HG02678 (cell line): ENCODE results near the gene SCAMP4.

Source experiments
- ATAC-seq: cut with Tn5 transposase; IDR thresholded peaks from one replicate; pipeline ENCODE4 v1.9.1; 2021; ENCODE audit warnings: mild to moderate bottlenecking, moderate library complexity; ENCODE audit not compliant: unreplicated experiment

Gene SCAMP4

DNA sequence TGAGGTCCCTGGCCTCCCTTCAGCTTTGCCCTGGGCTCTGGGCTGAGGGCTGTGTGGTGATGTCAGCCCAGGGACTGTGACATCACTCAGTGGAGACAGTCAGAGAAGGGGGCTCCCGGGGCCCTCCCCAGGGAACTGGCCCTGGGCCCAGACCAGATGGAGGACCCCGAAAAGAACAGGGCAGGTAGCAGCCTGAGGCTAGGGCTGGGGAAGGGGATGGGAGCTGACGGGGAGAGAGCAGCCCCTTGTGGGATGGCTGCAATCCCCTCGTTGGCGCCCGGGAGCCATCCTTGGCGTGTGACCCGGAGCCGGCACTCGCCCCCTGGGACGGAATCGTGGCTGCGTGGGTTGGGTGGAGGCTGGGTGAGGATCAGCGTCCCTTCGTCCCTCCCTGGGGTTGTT is 49.3 kb downstream of the SCAMP4 start:
- no peak for ATAC-seq

DNA sequence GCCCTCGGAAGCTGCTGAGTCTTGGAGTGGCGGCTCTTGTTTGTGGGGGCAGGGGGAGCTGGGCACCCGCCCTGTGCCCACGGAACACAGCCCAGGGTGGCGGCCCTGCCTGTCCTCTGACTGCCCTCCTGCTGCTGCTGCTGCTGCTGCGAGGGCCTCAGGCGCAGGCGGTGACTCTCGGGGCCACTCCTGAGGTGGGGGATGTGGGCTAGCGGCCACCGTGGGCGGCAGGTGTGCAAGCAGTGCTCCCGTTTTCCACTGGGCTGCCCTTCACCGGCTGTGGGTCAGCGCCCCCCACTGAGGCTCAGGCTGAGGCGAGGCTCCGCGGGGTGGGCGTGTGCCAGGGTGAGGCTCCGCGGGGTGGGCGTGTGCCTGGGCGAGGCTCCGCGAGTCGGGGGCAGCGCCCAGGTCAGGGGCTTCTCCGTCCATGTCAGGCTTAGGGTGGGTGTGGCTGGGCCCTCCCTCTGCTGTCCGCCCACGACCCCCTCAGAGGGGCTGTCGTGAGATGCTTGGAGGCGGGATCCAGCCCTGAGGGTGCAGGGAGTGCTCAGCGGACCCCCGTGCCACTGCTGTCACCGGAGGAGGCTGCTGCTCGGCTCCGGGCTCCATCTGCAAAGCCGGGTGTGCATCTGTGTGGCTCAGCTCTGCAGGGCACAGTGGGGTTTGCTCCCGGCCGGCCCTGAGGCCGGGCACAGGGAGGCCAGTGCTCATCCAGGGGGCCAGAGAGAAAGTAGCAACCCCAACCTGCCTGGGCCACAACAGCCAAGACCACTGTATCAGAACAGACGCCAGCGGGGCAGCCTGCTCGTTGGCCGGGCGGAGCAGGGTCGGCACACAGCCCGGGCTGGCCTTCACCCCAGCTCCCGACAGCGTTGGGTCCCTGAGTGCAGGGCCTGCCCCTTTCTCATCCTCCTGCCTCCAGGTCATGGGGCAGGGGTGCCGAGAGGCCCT is 50.2 kb downstream of the SCAMP4 start:
- ATAC-seq = no peak

DNA sequence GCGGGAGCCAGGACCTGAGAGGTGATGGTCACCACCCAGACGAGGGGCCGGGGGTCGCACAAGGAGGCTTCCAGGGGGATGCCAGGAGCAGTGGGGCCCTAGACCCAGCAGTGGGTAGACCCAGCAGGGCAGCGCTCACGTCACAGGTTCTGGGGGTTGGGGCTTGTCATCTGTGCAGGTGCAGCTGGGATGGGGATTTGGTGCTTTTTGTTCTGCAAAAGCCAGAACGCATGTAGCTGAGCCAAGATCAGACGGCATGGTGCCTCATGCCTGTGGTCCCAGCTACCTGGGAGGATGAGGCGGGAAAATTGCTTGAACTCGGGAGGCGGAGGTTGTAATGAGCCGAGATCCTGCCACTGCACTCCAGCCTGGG is 50.9 kb downstream of the SCAMP4 start:
- ATAC-seq = no peak

DNA sequence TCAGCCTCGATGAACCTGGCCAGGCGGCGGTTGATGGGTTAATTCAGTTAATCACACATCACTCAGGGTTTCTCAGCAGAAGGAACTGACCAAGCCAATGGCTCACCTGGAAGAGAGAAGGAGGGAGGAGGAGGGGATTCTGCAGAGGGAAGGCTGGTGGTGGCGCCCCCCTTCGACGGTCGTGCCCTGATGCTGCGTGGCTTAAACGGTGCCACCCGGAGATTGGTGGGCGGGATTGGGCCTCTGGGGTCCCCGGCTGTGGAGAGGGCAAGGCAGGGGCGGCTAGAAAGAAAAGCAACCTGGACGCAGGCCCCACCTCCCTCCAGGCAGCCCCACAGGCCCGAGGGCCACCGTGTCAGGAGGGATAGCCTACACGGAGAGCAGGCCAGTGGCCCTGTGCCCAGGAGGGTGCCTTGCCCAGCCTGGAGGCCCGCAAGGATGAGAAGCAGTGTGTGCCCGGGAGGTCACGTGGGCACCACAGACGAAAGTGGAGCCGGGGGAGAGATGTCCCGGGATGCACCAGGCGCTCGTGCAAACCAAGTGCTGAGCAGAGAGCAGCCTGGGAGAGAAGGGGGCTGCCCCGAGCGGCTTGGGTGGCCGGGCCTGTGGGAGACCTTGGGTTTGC is 51.8 kb downstream of the SCAMP4 start:
- no peak for ATAC-seq

DNA sequence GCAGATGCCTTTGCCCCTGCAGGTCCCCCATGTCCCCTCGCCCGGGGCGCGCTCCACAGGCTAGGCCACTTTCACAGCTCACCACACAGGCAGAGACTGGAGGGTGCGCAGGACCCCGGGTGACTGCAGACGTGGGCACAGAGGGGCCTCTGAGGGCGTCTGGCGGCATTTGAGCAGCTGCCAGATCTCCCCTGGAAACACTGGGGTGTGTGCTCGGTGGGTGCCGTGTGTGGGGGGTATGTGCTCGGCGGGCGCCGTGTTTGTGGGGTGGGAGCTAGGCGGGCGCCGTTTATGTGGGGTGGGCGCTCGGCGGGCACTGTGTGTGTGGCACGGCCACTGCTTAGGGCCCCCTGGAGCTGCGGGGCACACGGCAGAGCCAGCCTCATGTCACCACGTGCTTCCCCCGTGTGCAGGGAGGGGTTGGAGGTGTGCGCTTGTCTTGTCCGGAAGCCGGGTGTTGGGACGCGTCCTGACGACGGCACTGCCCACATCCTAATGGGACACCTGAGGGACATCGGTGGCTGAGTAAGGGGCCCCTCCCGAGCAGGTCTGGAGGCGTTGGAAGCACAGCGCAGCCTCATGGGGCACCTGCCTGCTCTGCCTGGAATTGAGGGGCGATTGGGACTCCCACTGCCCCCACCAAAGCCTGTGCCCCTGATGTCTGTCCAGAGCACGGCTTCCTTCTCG is 52.5 kb downstream of the SCAMP4 start:
- no peak for ATAC-seq

DNA sequence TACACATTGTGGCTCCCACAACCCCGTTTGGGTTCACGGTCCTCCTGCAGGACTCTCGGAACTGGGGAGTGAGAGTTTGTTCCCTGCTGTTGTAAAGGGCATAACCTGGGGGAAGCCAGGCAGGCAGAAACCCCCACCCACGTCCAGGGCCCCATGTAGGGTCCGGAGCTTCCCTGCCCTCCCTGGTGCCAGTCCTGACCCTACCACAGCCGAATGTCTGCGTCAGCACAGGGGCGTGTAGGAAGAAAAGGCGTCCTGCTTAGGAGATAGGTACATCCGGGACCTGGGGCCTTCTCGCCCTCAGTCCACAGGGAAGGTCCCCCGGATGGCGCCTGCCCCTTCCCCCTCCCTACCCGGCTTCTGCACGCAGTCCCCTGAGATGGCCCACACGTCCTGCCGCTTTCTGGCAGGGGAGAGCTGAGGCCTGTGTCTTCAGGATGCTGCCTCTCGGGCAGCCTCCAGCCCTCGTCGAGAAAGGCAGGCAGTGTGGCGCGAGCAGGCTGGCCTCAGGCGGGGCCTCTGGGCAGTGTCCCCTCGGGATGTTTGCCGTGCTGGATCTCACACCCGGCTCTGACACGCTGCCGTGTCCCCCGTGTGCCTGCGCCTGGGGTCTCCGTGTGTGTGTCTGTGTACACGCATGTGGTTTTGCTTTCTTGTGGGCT is 54.9 kb downstream of the SCAMP4 start:
- ATAC-seq = no peak

DNA sequence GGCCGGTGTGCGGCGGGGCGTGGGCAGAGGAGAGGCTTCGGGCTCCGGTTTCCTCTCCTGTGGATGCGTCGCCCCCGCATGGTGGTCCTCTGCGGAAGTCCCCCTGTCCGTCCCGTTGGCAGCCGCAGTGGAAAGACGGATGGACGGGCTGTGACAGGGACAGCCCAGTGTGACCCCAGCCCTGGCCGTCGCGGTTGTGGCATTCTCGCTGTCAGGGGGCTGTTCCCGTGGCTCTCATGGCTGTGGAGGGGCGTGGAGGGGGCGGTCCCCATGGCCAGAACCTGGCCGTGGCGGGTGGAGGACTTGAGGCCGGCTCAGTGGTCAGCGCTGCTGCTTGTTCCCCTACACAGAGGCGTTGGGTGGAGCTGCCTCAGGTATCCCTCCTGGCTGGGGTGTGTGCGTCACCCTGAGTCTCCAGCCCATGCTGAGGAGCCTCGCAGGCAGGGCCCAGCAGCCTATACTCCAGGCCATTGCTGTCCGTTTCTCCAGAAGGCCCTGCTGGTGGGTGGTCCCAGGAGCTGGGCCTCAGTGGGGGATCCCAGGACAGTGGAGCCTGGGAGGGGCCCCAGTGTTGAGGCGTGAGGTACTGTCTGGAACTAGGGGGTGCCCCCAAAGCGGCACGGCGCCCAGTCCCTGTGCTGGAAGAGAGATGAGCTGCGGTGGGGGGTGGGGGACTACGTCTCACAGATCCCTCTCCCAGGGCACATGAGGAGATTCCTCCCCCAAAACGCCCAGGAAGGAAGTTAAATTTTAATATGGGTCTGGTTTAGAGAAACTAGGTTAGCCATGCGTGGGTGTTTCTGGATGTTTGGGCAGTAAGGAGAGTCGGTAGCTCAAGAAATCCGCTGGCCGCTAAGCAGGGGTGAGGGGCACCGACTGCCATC is 56.0 kb downstream of the SCAMP4 start:
- ATAC-seq = no peak

DNA sequence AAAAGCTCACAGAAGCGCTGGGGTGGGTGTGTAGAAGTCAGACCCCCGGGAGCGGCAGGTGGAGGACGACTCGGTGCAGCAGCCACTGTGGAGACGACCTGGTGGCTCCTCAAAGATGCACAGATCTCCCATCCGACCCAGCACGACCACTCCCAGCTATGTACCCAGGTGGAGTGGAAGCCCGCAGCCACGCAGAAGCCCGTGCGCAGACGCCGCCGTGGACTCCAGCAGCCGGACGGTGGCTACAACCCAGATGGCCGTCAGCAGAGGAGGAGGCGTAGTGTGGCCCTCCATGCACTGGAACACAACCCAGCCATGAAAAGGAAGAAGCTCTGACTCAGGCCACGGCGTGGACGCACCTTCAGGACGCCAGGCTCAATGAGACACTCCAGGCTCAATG is 57.5 kb downstream of the SCAMP4 start:
- no peak for ATAC-seq

DNA sequence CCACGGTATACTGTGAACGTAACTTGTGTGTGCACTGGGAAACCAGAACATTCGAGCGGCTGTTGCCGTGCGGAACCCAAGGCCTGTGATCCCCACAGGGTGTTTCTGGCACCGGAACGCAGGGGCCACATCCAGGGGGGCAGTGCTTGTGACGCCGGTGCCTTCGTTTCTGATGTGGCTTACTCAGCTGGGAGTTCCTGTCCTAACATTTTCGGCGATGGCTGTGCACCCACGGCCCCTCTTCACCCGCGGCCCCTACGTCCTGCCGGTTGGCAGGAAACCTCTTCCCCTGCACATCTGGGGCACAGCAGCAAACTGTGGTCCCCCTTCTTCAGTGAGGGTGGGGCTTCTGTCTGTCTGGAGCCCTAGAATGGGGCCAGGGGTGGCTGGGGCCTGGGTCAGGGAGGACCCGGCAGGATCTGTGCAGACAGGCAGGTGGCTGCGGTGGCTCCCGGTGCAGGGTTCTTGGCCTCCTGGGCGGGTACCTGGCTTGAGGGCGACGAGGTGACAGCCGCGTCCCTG is 61.9 kb downstream of the SCAMP4 start:
- no peak for ATAC-seq

DNA sequence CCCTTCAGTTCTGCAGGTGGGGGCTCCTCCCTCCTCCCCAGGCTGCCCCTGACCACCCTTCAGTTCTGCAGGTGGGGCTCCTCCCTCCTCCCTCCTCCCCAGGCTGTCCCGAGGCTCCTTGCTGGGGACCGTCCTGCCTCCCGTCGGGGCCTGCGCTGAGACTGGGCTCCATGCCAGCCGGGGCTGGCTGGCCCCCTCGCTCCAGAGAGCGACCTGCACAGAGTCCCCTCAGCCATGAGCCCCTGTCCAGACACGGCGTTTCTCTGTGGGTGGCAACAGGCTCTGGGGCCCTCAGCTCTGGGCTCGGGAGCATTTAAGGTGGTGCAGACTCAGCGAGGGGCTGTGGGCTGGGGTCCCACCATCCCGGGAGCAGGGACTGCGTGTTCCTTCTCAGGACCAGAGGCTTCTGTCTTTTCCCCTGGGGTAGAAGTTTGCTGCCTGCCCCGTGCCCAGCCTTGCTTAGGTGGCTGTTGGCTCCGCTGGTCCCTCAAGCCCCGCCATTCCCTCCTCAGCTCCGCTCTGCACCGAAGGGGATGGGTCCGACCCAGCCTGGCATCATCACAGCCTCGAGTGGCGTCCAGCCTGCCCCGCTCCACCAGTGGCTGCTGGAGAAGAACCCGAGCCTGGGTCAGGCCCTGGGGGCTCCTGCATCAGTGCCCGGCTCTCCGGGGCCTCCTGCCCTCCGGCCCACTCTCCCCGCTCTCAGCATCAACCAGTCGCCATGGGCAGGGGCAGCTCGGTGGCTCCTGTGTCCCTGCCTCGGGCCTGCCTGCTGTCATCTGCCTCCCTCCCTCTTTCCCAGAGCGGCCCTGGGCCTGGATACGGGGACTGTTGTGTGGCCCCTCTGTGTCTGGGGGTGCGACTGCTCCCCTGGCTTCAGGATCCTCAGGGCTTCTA is 63.3 kb downstream of the SCAMP4 start:
- no peak for ATAC-seq

DNA sequence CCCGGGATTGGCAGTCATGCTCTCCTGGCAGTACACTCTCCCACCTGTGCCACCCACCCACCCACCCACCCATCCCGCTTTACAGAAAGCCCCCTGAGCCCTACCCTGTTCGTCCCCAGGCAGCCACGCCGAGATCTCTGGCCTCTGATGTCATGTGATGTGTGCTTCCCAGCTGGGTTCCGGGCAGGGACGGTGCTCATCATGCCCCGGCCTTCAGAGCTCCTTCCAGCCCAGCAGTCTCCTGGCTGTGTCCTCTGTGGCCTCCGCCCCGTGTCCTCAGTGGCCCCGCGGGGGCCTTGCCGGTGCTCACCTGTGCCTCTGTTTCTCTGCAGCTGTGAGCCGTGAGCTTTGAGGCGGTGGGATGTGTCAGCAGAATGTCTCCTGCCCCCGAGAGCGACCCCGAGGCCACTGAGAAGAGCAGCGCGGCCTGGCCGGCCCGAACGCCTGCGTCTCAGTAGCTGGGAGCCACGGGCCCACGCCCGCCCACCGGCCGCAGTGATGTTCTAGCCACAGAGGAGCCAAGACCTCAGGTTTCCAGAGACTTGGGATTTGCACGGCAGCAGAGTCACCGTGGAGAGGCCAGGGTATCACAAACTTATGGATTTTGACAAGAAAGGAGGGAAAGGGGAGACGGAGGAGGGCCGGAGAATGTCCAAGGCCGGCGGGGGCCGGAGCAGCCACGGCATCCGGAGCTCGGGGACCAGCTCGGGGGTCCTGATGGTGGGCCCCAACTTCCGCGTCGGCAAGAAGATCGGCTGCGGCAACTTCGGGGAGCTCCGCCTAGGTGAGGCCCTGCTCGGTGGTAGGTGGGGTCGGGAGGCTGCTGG is 64.2 kb downstream of the SCAMP4 start:
- no peak for ATAC-seq

DNA sequence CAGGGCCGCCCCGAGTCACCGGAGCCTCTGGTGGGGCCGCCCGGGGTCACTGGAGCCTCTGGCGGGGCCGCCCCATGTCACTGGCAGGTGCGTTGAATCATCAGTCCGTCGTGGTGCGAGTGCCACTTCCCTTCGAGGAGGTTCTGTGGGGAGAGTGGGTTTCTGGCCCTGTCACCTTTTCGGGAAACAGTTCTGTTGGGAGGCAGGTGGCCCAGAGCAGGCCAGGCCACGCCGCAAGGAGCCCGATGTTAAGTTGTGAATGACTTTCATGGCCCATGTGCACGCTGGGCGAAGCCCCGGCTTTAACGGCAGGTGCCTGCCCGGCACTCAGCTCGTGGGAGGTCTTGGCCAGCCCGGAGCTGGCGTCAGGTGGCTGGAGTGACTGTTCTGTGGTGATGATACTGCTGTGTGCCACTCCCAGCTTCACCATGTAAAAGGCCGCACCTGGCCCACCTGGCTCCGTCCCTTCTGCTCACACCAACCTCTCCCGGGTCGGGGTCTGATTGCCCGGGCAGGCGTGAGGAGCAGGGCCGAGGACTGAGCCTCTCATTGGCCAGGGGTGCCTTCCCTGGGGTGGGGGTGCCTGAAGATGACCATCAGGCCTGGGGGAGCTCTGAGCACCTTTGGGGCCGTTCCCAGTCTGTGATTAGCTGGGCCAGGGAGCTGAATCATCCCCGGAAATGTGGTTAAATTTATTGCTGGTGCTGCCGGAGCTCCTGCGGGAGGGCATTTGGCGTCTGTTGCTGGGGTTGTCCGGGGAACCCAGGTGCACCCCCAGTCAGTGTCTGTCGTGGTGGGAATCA is 65.0 kb downstream of the SCAMP4 start:
- no peak for ATAC-seq

DNA sequence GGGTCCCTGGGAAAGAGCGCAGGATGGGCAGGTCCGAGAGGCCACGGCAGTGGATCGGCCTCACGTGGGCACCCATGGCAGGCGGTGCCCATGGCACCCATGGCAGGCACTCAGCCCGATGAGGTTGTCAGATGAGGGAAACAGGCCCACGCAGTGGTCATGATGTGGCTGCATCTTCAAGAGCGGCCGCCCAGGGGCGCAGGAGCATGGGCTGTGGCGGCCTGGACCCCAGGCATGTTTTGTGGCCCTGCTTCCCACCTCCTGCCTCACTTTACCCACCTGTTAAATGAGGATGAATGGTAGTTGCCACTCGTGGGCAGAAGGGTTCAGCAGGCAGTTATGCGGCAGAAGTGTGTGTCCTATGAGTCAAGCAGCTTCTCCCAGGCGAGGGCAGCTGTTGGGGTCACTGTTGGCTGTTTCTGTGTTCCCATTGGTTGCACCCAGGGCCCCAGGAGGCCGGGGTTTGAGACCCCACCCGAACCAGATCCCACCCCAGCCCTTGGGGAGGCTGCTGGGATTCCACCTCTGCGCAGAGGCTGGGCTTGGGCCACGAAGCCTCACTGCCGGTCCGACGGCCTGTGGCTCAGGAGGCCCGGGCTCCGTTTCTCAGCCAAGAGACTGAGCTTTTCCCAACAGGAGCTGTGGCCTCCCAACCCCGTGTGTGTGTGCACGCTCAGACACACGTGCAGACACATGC is 65.8 kb downstream of the SCAMP4 start:
- ATAC-seq = no peak

DNA sequence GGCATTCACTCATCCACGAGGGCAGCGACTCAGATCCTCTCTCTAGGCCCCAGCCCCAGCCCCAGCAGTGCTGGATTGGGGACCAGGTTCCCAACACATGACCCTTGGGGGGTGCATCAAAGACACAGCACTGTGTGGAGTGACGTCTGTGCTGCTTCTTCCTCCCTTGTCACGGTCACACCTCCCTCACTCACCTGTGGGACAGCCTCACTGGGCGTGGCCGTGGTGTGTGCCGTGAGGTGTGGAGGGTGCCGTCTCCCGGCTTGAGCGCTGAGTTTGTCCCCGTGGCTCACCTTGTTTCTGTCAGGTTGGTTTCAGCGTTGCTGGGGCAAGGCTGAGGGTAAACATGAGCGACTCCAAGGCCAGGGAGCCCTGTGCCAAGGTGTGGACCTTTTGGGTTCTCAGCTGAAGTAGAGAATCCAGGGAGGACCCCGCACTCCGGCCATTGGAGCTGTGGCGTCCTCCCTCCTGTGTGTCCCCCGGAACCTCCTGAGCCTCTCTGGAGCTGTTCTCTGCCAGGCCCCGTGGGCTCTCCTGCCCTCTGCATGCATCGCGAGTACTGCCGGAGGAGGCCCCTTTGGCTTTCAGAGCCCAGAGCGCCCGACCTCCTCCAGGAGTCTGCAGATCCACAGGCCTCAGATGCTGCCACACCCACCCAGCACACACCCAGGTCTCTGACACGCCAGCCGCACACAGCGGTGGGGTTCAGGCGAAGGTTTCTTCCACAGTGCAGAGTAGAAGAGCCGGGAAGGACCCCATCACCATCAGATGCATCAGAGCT is 69.4 kb downstream of the SCAMP4 start:
- no peak for ATAC-seq

DNA sequence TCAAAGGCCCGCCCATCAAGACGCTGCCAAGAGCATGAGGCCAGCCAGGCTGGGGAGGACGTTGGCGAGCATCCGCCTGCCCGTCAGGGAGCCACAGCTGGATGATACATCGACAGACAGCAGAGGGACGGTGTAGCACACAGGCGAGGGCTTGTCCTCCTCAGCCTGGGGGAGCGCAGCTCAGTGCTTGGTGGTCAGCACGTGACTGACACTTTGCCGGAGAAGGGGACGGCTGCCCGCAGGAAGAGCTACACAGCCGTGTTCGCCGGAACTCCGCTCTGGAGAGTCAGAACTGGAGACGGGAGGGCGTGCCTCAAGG is 69.9 kb downstream of the SCAMP4 start:
- ATAC-seq = no peak
